ENCODE data around the gene DLG1.

DNA sequence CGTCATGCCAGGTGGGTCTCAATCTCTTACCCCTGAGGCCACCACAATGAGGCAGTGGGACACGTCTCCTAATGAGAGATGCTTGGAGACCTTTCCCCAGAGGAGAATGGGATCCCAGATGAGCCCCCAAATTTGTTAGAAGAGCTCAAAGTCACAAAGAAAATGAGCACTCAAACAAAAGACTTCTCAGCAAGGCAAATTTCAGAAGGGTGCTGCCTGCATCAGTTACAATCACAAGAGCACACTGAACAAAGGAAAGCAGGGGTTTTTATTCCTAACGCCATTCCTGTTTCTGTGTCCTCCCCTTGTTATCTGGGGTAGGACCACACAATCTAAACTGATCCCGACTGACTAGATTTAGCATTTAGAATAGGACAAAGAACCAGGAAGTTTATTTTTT, 50.1 kb downstream of the DLG1 start:
- TF ChIP-seq, protein P1, sequence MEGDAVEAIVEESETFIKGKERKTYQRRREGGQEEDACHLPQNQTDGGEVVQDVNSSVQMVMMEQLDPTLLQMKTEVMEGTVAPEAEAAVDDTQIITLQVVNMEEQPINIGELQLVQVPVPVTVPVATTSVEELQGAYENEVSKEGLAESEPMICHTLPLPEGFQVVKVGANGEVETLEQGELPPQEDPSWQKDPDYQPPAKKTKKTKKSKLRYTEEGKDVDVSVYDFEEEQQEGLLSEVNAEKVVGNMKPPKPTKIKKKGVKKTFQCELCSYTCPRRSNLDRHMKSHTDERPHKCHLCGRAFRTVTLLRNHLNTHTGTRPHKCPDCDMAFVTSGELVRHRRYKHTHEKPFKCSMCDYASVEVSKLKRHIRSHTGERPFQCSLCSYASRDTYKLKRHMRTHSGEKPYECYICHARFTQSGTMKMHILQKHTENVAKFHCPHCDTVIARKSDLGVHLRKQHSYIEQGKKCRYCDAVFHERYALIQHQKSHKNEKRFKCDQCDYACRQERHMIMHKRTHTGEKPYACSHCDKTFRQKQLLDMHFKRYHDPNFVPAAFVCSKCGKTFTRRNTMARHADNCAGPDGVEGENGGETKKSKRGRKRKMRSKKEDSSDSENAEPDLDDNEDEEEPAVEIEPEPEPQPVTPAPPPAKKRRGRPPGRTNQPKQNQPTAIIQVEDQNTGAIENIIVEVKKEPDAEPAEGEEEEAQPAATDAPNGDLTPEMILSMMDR (conservative IDR thresholded peaks at IDR 0.05 in 1 of 2, IDR thresholded peaks at IDR 0.05 in 1 of 2; ENCODE audit: low read depth in 1 of 2, low read length in 2 of 2) = no peak
- TF ChIP-seq EZH2 (IDR thresholded peaks at IDR 0.05; ENCODE audit: low read length, missing control alignments) = no peak

All from fibroblast of lung (primary cell).